ENCODE data around the gene MATR3. TPM values are rescaled to one million over a fixed set of nuclear protein-coding genes. Genes with fewer than 3 reads are reported as not detected.

Gene MATR3
- total RNA-seq, 1 experiment from 2014 or later: 267 TPM

DNA sequence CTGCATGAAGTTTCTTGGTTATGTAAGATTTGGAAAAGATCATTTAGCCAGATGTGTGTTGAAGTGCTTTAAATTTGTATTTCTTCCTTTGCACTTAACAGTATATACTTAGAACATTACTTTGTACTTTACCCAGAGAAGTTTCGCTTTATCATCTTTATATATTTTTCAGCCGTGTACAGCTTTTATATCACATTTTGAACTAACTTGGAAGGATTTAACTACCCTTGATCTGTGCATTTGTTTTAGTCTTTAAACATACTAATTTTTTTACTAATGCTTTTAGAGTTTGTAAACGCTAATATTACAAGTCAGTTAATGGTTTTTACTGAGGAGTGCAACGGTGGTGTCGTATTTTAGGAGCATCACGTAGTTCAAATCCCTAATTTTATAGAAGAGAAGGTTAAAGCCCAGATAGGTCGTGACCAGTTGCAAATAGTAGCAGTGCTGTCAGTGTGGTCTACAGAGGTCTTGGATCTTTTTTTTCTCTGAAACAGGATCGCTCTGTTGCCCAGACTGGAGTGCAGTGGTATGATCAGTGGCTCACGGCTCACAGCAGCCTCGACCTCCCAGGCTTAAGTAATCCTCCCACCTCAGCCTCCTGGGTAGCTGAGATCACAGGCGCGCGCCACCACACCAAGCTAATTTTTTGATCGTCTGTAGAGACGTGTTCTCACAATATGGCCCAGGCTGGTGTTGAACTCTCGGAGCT is 2.0 kb downstream of the MATR3 start:
- Histone ChIP-seq H4K91ac (ENCODE audit: insufficient read length, low read depth, low read length) (no peak overlapping the region), H2AK5ac (ENCODE audit: insufficient read length, low read length) (no peak overlapping the region), H3K4me2 (ENCODE audit: insufficient read depth, insufficient read length, low read length) (peak overlapping the region; percentile 75), H3K18ac (ENCODE audit: insufficient read length, low read depth, low read length) (no peak overlapping the region), H3K23me2 (ENCODE audit: insufficient read length, low read depth, low read length, poor library complexity, severe bottlenecking) (no peaks in the 10 kb centered on the region), H3K79me1 (ENCODE audit: insufficient read depth, low read depth, low read length, poor library complexity, severe bottlenecking) (no peaks in the 10 kb centered on the region), H2AFZ (ENCODE audit: low read length) (no peak overlapping the region), H3K14ac (ENCODE audit: insufficient read depth, low read length) (no peak overlapping the region), H4K8ac (replicated peaks; ENCODE audit: insufficient read length, low read depth, low read length) (no peak overlapping the region), H2BK20ac (ENCODE audit: low read depth, low read length, poor library complexity, severe bottlenecking) (no peak overlapping the region), H3T11ph (ENCODE audit: low read length) (no peak overlapping the region), H3K9me3 (ENCODE audit: control insufficient read depth, low read depth, low read length) (no peaks in the 10 kb centered on the region), H3K9ac (ENCODE audit: extremely low read depth, insufficient read length, low read length) (peak overlapping the region; percentile 100), H3K56ac (ENCODE audit: insufficient read length, low read depth, low read length) (no peak overlapping the region), H3K4me1 (ENCODE audit: insufficient read depth, low read length) (no peaks in the 10 kb centered on the region; the same call in 1 of the 2 replicates), H2BK15ac (ENCODE audit: low read depth, low read length) (no peak overlapping the region), H2BK120ac (ENCODE audit: low read depth, low read length, poor library complexity, severe bottlenecking) (no peak overlapping the region), H3K4ac (ENCODE audit: low read depth, low read length) (no peak overlapping the region), H3K27ac (ENCODE audit: insufficient read length, low read depth, low read length) (no peak overlapping the region), H3K79me2 (ENCODE audit: insufficient read depth, low read length) (peaks cover 61% of the 10 kb centered on the region), H2BK5ac (ENCODE audit: insufficient read length, low read length) (no peak overlapping the region), H4K5ac (ENCODE audit: insufficient read length, low read depth, low read length) (no peak overlapping the region), H2BK12ac (ENCODE audit: insufficient read length, low read depth, low read length) (no peak overlapping the region), H3K23ac (ENCODE audit: insufficient read length, low read depth, low read length) (no peak overlapping the region), H4K20me1 (ENCODE audit: control insufficient read depth, insufficient read depth, insufficient read length) (no peaks in the 10 kb centered on the region), H3K27me3 (ENCODE audit: insufficient read depth, low read length) (no peaks in the 10 kb centered on the region)
- Mint-ChIP-seq H3K4me3 (peak overlapping the region; percentile 98 to 99), H3K27ac (peak overlapping the region; percentile 99 to 100 (median 99)), H3K36me3 (ENCODE audit: insufficient read depth in 1 of 3, low read depth in 3 of 3) (peaks cover 26 to 34% (median 32%) of the 10 kb centered on the region in 3 experiments), H3K4me1 (peaks cover 40 to 50% of the 10 kb centered on the region in 2 experiments), H3K27me3 (ENCODE audit: low read depth) (no peaks in the 10 kb centered on the region), H3K9me3 (peaks cover 3% of the 10 kb centered on the region in 2 experiments; a peak in 1 of 5 replicates)
- TF ChIP-seq, protein P1, sequence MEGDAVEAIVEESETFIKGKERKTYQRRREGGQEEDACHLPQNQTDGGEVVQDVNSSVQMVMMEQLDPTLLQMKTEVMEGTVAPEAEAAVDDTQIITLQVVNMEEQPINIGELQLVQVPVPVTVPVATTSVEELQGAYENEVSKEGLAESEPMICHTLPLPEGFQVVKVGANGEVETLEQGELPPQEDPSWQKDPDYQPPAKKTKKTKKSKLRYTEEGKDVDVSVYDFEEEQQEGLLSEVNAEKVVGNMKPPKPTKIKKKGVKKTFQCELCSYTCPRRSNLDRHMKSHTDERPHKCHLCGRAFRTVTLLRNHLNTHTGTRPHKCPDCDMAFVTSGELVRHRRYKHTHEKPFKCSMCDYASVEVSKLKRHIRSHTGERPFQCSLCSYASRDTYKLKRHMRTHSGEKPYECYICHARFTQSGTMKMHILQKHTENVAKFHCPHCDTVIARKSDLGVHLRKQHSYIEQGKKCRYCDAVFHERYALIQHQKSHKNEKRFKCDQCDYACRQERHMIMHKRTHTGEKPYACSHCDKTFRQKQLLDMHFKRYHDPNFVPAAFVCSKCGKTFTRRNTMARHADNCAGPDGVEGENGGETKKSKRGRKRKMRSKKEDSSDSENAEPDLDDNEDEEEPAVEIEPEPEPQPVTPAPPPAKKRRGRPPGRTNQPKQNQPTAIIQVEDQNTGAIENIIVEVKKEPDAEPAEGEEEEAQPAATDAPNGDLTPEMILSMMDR (conservative IDR thresholded peaks at IDR 0.05): no peak
- DNase-seq: no peak
- WGBS (ENCODE audit: extremely low coverage, insufficient read length, low lambda C conversion rate): no CpG with 5 or more reads among the region's 16 CpGs

All from H9 (cell line).